IPS-15b (cell line): ENCODE measurements around the gene ATAD3C.
"Not testable (repeated sequence)": the region's sequence is repeated elsewhere in the genome, so short reads cannot be mapped to it uniquely, and the experiment has no call there.

Experiments used
- H3K27me3 ChIP-seq: one replicate; pipeline ENCODE4 v1.6.1; 2013; ENCODE audit warnings: low read length; ENCODE audit not compliant: control insufficient read depth, insufficient read depth
- H3K36me3 ChIP-seq: one replicate; pipeline ENCODE4 v1.6.1; 2013; ENCODE audit warnings: low read length; ENCODE audit not compliant: control insufficient read depth, insufficient read depth
- H3K4me1 ChIP-seq: one replicate; pipeline ENCODE4 v1.6.1; 2013; ENCODE audit warnings: mild to moderate bottlenecking, low read length; ENCODE audit not compliant: control insufficient read depth, insufficient read depth
- H3K4me3 ChIP-seq: one replicate; pipeline ENCODE4 v1.5.1; 2013; ENCODE audit warnings: low read depth, low read length
- H3K9ac ChIP-seq: one replicate; pipeline ENCODE4 v1.6.1; 2013; ENCODE audit warnings: low read depth, mild to moderate bottlenecking, low read length
- H3K9me3 ChIP-seq: one replicate; pipeline ENCODE4 v1.6.1; 2013; ENCODE audit warnings: mild to moderate bottlenecking, low read length; ENCODE audit not compliant: control insufficient read depth, insufficient read depth

The ATAD3C gene

DNA sequence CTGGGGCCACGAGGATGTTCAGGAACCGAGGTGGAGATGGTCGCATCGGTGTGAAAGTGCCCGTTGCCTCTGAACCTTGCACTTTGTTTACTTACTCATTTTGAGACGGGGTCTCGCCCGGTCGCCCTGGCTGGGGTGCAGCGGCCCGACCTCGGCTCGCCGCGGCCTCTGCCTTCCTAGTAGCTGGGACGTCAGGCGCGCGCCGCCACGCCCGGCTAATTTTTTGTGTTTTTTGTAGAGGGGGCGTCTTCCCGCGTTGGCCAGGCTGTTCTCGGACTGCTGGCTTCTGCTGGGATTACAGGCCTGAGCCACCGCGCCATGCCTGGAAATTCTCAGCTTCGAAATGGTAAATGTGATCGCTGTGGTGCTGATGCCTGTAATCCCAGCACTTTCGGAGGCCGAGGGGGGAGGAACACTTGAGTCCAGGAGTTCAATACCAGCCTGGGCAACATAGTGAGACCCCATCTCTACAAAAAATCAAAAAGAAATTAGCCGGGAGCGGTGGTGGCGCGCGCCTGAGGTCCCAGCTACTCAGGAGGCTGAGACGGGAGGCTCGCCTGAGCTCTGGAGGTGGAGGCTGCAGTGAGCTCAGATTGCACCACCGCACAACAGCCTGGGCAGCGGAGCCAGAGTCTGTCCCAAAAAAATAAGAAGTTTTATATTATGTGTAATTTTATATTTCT is 41.7 kb upstream of the ATAD3C start:
- Histone ChIP-seq H3K4me3 (peak overlapping the region; percentile 93), H3K9me3 (no peaks in the 10 kb centered on the region), H3K4me1 (peaks cover 8% of the 10 kb centered on the region)

DNA sequence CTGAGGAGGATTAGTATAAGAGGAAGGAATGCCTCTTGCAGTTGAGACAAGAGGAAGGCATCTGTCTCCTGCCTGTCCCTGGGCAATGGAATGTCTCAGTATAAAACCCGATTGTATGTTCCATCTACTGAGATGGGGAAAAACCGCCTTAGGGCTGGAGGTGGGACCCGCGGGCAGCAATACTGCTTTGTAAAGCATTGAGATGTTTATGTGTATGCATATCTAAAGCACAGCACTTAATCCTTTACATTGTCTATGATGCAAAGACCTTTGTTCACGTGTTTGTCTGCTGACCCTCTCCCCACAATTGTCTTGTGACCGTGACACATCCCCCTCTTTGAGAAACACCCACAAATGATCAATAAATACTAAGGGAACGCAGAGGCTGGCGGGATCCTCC is 39.3 kb upstream of the ATAD3C start:
- H3K9me3 ChIP-seq, H3K27me3 ChIP-seq, H3K4me1 ChIP-seq: not testable (repeated sequence)
- peak overlapping the region; percentile 48 for H3K9ac ChIP-seq
- peak overlapping the region; percentile 4 for H3K4me3 ChIP-seq
- H3K36me3 ChIP-seq: peaks cover 26% of the 10 kb centered on the region

More for the DNA sequence above, 41.7 kb upstream of the ATAD3C start:
- Histone ChIP-seq H3K36me3 (peaks cover 38% of the 10 kb centered on the region), H3K9ac (peak overlapping the region; percentile 97), H3K27me3 (no peaks in the 10 kb centered on the region)

GRCh38 chr1:1411626-1412025 is 37.9 kb upstream of the ATAD3C start:
- H3K27me3 ChIP-seq: no peaks in the 10 kb centered on the region
- H3K9me3 ChIP-seq: no peaks in the 10 kb centered on the region
- H3K36me3 ChIP-seq: peaks cover 17% of the 10 kb centered on the region
- H3K4me1 ChIP-seq: peaks cover 8% of the 10 kb centered on the region
- H3K9ac ChIP-seq: no peak overlapping the region
- H3K4me3 ChIP-seq: no peak overlapping the region

DNA sequence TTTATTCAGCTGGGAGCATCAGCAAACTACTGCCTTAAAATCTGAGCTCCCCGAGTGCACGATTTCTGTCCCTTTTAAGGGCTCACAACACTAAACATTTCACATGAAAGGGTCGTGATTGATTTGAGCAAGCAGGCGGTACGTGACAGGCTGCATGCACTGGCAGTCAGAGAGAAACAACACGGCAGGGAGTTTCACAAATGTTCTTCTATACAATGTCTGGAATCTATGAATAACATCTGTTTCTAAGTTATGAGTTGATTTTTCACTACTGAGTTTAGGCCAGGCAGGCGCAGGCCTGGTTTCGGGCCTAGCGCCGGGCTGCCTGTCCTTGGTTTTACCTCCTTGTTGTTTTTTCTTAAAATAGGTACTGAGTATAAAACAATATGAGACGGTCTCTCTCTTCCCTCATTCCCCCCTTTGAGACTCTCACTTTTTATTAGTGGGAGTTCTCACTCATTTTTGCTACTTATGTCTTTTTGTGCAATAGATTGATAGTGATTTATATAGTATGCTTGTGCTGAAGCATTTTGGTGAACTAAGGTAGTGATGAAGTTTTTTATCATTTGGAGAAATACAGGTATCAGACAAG is 37.1 kb upstream of the ATAD3C start:
- peaks cover 15% of the 10 kb centered on the region for H3K36me3 ChIP-seq
- not testable (repeated sequence) for H3K9ac ChIP-seq, H3K9me3 ChIP-seq, H3K4me3 ChIP-seq, H3K4me1 ChIP-seq, H3K27me3 ChIP-seq

DNA sequence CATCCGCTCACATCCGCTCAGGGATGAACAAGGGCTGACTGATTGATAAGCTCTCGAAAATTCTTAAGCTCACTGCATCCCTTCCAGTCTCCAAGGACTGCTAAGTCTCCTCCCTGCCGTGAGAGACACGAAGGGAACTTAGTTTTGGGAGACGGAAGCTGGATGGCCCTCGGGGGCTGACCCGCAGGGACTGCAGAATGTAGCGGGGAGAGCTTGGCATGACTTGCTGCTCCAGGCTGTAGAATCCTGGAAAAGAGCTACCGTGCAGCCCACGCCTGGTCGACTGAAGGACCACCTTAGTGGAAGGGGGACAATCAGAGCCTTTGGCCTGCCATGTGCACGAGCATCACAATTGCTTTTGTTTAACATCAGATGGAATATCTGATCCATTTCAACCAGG is 33.7 kb upstream of the ATAD3C start:
- Histone ChIP-seq H3K9ac (peak overlapping the region; percentile 12), H3K27me3 (no peaks in the 10 kb centered on the region), H3K9me3 (no peaks in the 10 kb centered on the region), H3K4me1 (peaks cover 5% of the 10 kb centered on the region), H3K36me3 (peaks cover 6% of the 10 kb centered on the region), H3K4me3 (no peak overlapping the region)

- not testable (repeated sequence) for H3K9me3 ChIP-seq, H3K4me1 ChIP-seq
Observed at GRCh38 chr1:1417396-1417795, 32.1 kb upstream of the ATAD3C start.

GRCh38 chr1:1417825-1418463 is 31.5 kb upstream of the ATAD3C start:
- not testable (repeated sequence) for H3K9ac ChIP-seq, H3K27me3 ChIP-seq, H3K4me3 ChIP-seq, H3K36me3 ChIP-seq, H3K9me3 ChIP-seq, H3K4me1 ChIP-seq

More at GRCh38 chr1:1417396-1417795, 32.1 kb upstream of the ATAD3C start:
- H3K36me3 ChIP-seq, H3K4me3 ChIP-seq, H3K9ac ChIP-seq, H3K27me3 ChIP-seq: not testable (repeated sequence)

DNA sequence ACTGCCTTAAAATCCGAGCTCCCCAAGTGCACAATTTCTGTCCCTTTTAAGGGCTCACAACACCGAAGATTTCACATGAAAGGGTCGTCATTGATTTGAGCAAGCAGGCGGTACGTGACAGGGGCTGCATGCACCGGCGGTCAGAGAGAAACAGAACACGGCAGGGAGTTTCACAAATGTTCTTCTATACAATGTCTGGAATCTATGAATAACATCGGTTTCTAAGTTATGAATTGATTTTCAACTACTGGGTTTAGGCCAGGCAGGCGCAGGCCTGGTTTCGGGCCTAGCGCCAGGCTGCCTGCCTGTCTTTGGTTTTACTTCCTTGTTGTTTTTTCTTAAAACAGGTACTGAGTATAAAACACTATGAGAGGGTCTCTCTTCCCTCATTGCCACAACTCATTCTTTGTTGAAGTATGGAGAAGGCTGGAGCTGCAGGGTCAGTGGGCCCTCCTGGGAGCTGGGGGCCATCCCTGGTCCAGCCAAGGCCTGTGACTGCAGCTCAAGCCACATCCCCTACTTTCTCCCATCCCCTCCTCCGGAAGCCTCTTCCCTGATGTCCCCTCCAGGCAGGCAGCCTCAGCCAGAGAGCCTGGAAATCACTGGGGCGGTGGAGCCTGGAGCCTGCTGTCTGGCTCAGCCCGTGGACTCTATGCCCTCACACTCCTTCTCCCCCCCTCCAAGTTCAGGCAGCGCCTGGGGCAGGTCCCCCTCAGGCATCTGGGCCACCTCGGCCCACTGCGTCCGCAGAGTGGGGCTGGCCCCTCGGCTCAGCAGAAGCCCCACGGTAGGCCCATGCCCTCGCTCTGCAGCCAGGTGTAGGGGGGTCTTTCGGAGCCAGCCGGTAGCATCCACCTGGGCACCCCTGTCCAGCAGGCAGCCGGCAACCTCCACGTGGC is 30.8 kb upstream of the ATAD3C start:
- Histone ChIP-seq H3K36me3 (no peaks in the 10 kb centered on the region), H3K9me3 (no peaks in the 10 kb centered on the region), H3K4me3 (no peak overlapping the region), H3K4me1 (peaks cover 4% of the 10 kb centered on the region), H3K9ac (no peak overlapping the region), H3K27me3 (no peaks in the 10 kb centered on the region)

GRCh38 chr1:1419363-1419812 is 30.1 kb upstream of the ATAD3C start:
- H3K4me1 ChIP-seq: peaks cover 4% of the 10 kb centered on the region
- no peaks in the 10 kb centered on the region for H3K27me3 ChIP-seq
- no peaks in the 10 kb centered on the region for H3K9me3 ChIP-seq
- peak overlapping the region; percentile 60 for H3K9ac ChIP-seq
- no peak overlapping the region for H3K4me3 ChIP-seq
- no peaks in the 10 kb centered on the region for H3K36me3 ChIP-seq

DNA sequence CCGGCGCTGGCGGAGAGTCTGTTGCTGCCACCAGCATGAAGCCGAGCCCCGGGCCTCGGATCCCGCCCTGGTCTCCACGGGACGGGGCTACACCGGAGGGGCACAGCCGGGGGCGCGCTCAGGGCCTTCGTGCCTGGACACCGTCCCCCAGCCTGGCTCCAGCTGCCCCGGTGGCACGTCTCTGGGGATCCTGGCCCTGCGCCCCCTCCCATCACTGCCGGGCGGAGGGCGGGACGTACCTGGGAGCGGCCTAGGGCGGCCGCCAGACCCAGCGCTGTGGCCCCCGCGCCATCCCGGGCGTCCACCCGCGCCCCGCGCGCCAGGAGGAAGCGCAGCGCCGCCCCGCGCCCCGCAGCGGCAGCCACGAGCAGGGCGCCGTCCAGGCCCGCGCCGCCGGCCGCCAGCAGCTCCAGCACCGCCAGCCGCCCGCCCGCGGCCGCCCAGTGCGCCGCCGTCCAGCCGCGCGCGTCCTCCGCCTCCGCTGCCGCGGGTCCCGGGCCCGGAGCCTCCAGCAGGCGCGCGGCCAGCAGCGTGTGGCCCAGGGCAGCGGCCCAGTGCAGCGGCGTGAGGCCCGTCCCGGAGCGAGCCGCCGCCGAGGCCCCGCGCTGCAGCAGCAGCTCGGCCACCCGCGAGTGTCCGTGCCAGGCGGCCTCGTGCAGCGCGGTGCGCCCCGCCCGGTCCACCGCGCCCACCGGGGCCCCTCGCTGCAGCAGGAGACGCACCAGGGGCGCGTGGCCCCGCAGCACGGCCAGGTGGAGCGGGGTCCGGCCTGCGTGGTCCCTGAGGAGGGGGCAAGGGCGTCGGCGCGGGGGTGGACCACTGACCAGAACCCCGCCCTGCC is 29.5 kb upstream of the ATAD3C start:
- no peak overlapping the region for H3K4me3 ChIP-seq
- H3K9me3 ChIP-seq: no peaks in the 10 kb centered on the region
- H3K9ac ChIP-seq: peak overlapping the region; percentile 60
- H3K4me1 ChIP-seq: peaks cover 4% of the 10 kb centered on the region
- no peaks in the 10 kb centered on the region for H3K27me3 ChIP-seq
- H3K36me3 ChIP-seq: no peaks in the 10 kb centered on the region

DNA sequence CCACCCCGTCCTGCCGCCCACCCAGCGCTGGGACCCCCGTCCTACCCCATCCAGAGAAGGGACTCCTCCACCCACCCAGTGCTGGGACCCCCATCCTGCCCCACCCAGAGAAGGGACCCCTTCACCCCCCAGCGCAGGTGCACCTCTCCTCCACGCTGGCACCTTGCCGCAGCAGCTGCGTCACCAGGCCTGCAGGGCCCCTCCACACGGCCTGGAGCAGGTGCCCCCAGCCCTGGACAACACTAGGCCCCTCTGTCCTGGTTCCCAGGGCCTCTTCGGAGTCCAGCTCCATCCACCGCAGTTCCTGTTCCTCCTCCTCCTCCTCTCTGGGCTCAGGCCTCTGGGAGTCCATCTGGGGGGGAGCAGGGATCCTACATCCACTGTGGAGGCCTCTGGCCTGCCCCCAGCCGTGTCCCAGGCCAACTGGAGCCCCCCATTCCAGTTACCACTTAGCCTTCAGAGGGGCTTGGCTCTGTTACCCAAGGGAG is 28.8 kb upstream of the ATAD3C start:
- Histone ChIP-seq H3K27me3 (no peaks in the 10 kb centered on the region), H3K4me3 (no peak overlapping the region), H3K36me3 (no peaks in the 10 kb centered on the region), H3K9ac (peak overlapping the region; percentile 50), H3K4me1 (peaks cover 4% of the 10 kb centered on the region), H3K9me3 (no peaks in the 10 kb centered on the region)
